Kidney (tissue), 14 donors: ENCODE results near the gene STK38. TPM values are rescaled to one million over a fixed set of nuclear protein-coding genes. Genes with fewer than 3 reads are reported as not detected.

ENCODE experiments used
- DNase-seq, 5 donors: peaks; one replicate each; pipeline ENCODE4 v3.0.0-alpha.2; 2013 to 2020
- FAIRE-seq: peaks from 2 replicates; lab custom pipeline; 2012; peaks lifted over from hg19 to GRCh38; lab: Jason Lieb, UNC
- H3K27ac ChIP-seq, 2 donors: one replicate each; pipeline ENCODE4 v1.7.0; 2013; ENCODE audit warnings: low read depth in 2 of 2, low read length in 2 of 2, inconsistent platforms in 1 of 2
- H3K27me3 ChIP-seq: one replicate; pipeline ENCODE4 v1.7.1; 2013; ENCODE audit warnings: low read length, inconsistent platforms; ENCODE audit not compliant: control insufficient read depth, insufficient read depth
- H3K36me3 ChIP-seq, 3 donors: one replicate each; pipeline versions ENCODE4 v1.7.0 to v1.7.1; 2013; ENCODE audit warnings: low read length in 3 of 3, control low read depth in 1 of 3, inconsistent platforms in 1 of 3; ENCODE audit not compliant: insufficient read depth in 3 of 3, control insufficient read depth in 2 of 3
- H3K4me1 ChIP-seq, 3 donors: one replicate each; pipeline versions ENCODE4 v1.7.0 to v1.7.1; 2013; ENCODE audit warnings: low read length in 3 of 3, inconsistent platforms in 1 of 3, low read depth in 1 of 3; ENCODE audit not compliant: control insufficient read depth in 2 of 3, insufficient read depth in 2 of 3
- H3K4me3 ChIP-seq, 3 donors: one replicate each; pipeline versions ENCODE4 v1.7.0 to v1.8.1; 2013; ENCODE audit warnings: low read length in 3 of 3, control low read depth in 1 of 3, inconsistent platforms in 1 of 3
- H3K9ac ChIP-seq, 3 donors: one replicate each; pipeline versions ENCODE4 v1.7.0 to v1.7.1; 2013; ENCODE audit warnings: low read length in 3 of 3, control low read depth in 1 of 3, inconsistent platforms in 1 of 3
- H3K9me3 ChIP-seq, 3 donors: one replicate each; pipeline versions ENCODE4 v1.7.0 to v1.7.1; 2013; ENCODE audit warnings: low read length in 3 of 3, control low read depth in 1 of 3, inconsistent platforms in 1 of 3; ENCODE audit not compliant: control insufficient read depth in 2 of 3, insufficient read depth in 1 of 3
- CTCF ChIP-seq: IDR thresholded peaks from 3 replicates; pipeline ENCODE4 v1.5.1; 2012; ENCODE audit warnings: mild to moderate bottlenecking, moderate library complexity, borderline replicate concordance; ENCODE audit not compliant: insufficient read depth; ENCODE audit errors: extremely low read depth
- intact Hi-C: fragments of 100-400 bp; cut with DNase I; formaldehyde crosslinking; loops from one replicate; pipeline ENCODE4 v1.11.1; 2022
- polyA plus RNA-seq: library from polyadenylated mRNA; stranded (reverse); fragments of 350-450 nt; fragmentation: Illumina TruSeq; extraction: RNeasy Lipid Tissue Mini Kit (QIAGEN cat#74804); gene quantifications from one replicate; pipeline ENCODE4 v1.2.3, GENCODE V29; 2014; ENCODE audit warnings: low read depth, low replicate concordance; ENCODE audit not compliant: insufficient read depth
- total RNA-seq: library from RNA; stranded (reverse); fragmentation: NEBNext Ultra II Directional; extraction: Animal tissue kit (Norgen Biotek cat#: 25700); gene quantifications from one replicate; pipeline ENCODE4 v1.2.1, GENCODE V29; 2021
- donor health status: control.
- donor health status: control.
- donor health status: control.
- donor health status: control.
- donor health status: control.
- donor health status: DM: yes; HTN: yes; CAD: no.
- donor health status: Normal renal cell carcinoma (clear cell type).

STK38 gene
- total and polyA plus RNA-seq, 2 donors from 2014 or later, result 21.3 to 30.4 TPM

GRCh38 chr6:36550473-36551000 lies 3.3 kb upstream of the STK38 start:
- no peaks in the 10 kb centered on the region for H3K36me3 ChIP-seq
- H3K4me3 ChIP-seq, result no peak overlapping the region
- no peak for FAIRE-seq
- peaks cover 0 to 12% (median 2%) of the 10 kb centered on the region in 3 donors for H3K4me1 ChIP-seq
- TF ChIP-seq CTCF, result no peak
- H3K27me3 ChIP-seq, result no peaks in the 10 kb centered on the region
- intact Hi-C loops, result no loop called here
- H3K9me3 ChIP-seq, result no peaks in the 10 kb centered on the region
- no peak overlapping the region for H3K9ac ChIP-seq
- DNase-seq, result peak in 1 of 5 donors; percentile 19
- H3K27ac ChIP-seq, result no peak overlapping the region

- Histone ChIP-seq H3K4me1 (peaks cover 0 to 24% (median 7%) of the 10 kb centered on the region in 3 donors), H3K9me3 (no peaks in the 10 kb centered on the region), H3K36me3 (no peaks in the 10 kb centered on the region), H3K27me3 (no peaks in the 10 kb centered on the region), H3K27ac (no peak overlapping the region), H3K4me3 (no peak overlapping the region), H3K9ac (no peak overlapping the region)
- no peak for DNase-seq
- FAIRE-seq, result no peak
- TF ChIP-seq CTCF, result no peak
- intact Hi-C loops, result no loop called here
These were observed 1.1 kb upstream of the STK38 start for GRCh38 chr6:36548401-36548743.

GRCh38 chr6:36547646-36548400 lies 544 bp upstream of the STK38 start:
- no peak for FAIRE-seq
- Histone ChIP-seq H3K36me3 (no peaks in the 10 kb centered on the region), H3K27ac (peak overlapping the region; percentile 74 to 92)

More at GRCh38 chr6:36547646-36548400, 544 bp upstream of the STK38 start:
- DNase-seq, result peak in 2 of 5 donors; percentile 34 to 51
- no peaks in the 10 kb centered on the region for H3K9me3 ChIP-seq
- H3K27me3 ChIP-seq, result no peaks in the 10 kb centered on the region
- H3K4me3 ChIP-seq, result peak overlapping the region; percentile 21 to 88 (median 84)
- intact Hi-C loops, result no loop called here
- H3K4me1 ChIP-seq, result peaks cover 0 to 24% (median 7%) of the 10 kb centered on the region in 3 donors
- H3K9ac ChIP-seq, result peak overlapping the region in 1 of 3 donors; percentile 17
- no peak for TF ChIP-seq CTCF
